GM19397 (cell line): ENCODE results near the gene ANKRD13B.

Experiments
- ATAC-seq: cut with Tn5 transposase; IDR thresholded peaks from one replicate; pipeline ENCODE4 v1.9.1; 2021; ENCODE audit warnings: mild to moderate bottlenecking, moderate library complexity; ENCODE audit not compliant: unreplicated experiment

The ANKRD13B gene

GRCh38 chr17:29581583-29582253 is 11.2 kb upstream of the ANKRD13B start:
- no peak for ATAC-seq

- no peak for ATAC-seq
Observed at GRCh38 chr17:29582254-29582765, 10.6 kb upstream of the ANKRD13B start.

GRCh38 chr17:29582772-29583171 is 10.2 kb upstream of the ANKRD13B start:
- no peak for ATAC-seq

GRCh38 chr17:29583324-29584248 is 9.3 kb upstream of the ANKRD13B start:
- no peak for ATAC-seq

GRCh38 chr17:29584452-29585079 is 8.4 kb upstream of the ANKRD13B start:
- ATAC-seq = no peak

GRCh38 chr17:29585080-29585751 is 7.7 kb upstream of the ANKRD13B start:
- no peak for ATAC-seq

- ATAC-seq = no peak
Observed at GRCh38 chr17:29586676-29587469, 6.1 kb upstream of the ANKRD13B start.

GRCh38 chr17:29587591-29587990 is 5.3 kb upstream of the ANKRD13B start:
- ATAC-seq = no peak

GRCh38 chr17:29588017-29588561 is 4.8 kb upstream of the ANKRD13B start:
- no peak for ATAC-seq

GRCh38 chr17:29588562-29589411 is 4.1 kb upstream of the ANKRD13B start:
- ATAC-seq = peak; percentile 20

GRCh38 chr17:29589524-29590410 is 3.2 kb upstream of the ANKRD13B start, which contains the start of gene GIT1:
Gene GIT1 (minus strand): TSS chr17:29589648. CDS start chr17:29589378, 270 bp downstream.
- ATAC-seq = peak; percentile 74

GRCh38 chr17:29590411-29591145 is 2.4 kb upstream of the ANKRD13B start:
- no peak for ATAC-seq

- no peak for ATAC-seq
Observed at GRCh38 chr17:29591146-29591736, 1.7 kb upstream of the ANKRD13B start.

- ATAC-seq = no peak
Observed at GRCh38 chr17:29591737-29592608, 959 bp upstream of the ANKRD13B start.

GRCh38 chr17:29593591-29594518 is 923 bp downstream of the ANKRD13B start:
- ATAC-seq = no peak
